ENCODE measurements around the gene CHST13.

- no peak for TF ChIP-seq CTCF (IDR thresholded peaks at IDR 0.05)
- TF ChIP-seq POLR2A (IDR thresholded peaks at IDR 0.05), result no peak
These were observed 2.7 kb downstream of the CHST13 start for GRCh38 chr3:126526668-126527005.
